22Rv1 (cell line): ENCODE measurements around the gene NEUROD2.

Experiments used
- CTCF ChIP-seq: fragments of 450-650 bp; IDR thresholded peaks from 2 replicates; pipeline ENCODE4 v1.5.1; 2017; ENCODE audit warnings: mild to moderate bottlenecking
- ZFX ChIP-seq: fragments of 450-650 bp; IDR thresholded peaks from 2 replicates; pipeline ENCODE4 v1.6.1; 2017; ENCODE audit warnings: antibody characterized with exemption, borderline replicate concordance

DNA sequence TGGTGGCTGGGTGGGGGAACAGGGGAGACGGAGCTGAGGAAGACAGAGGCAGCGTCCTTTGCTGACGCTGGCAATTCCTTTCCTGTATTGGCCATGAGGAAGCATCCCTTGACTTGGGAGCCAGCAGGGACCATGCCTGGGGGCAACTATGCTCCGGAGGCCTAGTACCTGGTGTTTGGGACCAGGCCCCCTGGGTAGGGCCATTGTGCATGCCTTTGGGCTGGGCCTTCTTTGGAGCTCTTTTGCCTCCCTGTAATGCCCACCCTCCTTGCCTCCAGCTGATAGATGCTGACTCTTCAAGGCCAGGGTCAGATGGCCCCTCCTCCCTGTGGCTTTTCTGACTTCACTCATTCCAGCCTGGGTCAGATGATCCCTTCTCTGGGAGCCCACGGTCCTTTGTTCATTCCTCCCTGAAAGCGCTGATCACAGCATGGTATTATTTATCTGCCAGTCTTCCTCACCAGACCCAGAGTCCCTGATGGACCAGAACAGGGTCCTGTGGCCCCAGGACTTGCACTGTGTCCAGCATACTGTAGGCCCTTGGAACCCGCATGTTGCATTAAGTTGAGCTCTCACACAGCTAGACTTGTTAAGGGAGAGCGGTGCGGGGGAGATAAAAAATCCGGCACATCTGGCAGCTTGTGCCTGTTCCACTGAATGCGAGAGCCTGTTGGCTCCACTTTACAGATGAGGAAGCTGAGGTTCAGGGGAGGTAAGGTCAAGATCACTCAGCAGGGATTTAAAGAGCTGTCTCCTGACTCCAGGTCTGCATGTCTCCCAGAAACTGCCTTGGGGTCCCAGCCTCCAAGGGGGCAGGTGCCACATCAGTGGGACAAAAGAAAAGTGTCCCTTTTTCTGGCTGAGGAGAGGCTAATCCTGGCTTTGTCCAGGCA is 32.1 kb upstream of the NEUROD2 start:
- TF ChIP-seq CTCF (no peak), ZFX (no peak)
